ENCODE results near the gene TMEM233.

The TMEM233 gene

DNA sequence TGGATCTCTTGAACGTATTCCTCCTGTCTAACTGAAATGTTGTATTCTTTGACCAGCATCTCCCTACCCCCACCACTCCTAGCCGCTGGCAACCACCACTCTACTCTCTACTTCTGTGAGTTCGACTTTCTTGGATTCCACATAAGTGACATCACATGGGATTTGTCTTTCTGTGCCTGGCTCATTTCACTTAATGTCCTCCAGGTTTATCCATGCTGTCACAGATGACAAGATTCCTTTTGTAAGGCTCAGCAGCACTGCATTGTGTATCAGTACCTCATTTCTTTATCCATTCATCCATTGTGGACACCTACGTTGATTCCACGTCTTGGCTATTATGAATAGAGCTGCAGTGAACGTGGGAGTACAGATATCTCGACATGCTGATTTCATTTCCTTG, 84.9 kb downstream of the TMEM233 start:
- peak overlapping the region; percentile 93 for H3K27ac Mint-ChIP-seq
- peaks cover 65% of the 10 kb centered on the region for H3K36me3 Mint-ChIP-seq

DNA sequence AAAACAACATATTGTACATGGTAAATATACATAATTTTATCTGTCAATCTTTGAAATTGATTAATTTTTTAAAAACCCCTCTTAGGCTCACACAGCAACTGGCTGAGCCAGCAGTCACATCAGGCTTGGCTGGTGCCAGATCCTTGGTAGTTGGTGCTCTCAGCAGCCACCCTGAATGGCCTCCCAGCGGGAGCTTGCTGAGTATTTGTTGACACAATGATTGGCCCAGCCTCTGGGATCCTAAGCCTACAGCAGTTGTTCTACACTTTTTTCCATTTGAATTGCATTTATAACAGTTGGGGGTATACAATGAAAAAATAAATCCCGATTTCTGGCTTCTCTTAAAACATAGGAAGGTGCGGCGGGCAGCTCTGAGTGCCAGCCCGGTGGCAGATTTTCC, 85.5 kb downstream of the TMEM233 start:
- Mint-ChIP-seq H3K27ac (peak overlapping the region; percentile 93), H3K9me3 (no peaks in the 10 kb centered on the region), H3K27me3 (no peaks in the 10 kb centered on the region), H3K36me3 (peaks cover 64% of the 10 kb centered on the region), H3K4me3 (no peak overlapping the region), H3K4me1 (peaks cover 50% of the 10 kb centered on the region)
- no peak for ATAC-seq

More for the DNA sequence above, 84.9 kb downstream of the TMEM233 start:
- peaks cover 51% of the 10 kb centered on the region for H3K4me1 Mint-ChIP-seq
- H3K4me3 Mint-ChIP-seq = no peak overlapping the region
- no peak for ATAC-seq
- H3K9me3 Mint-ChIP-seq = no peaks in the 10 kb centered on the region
- H3K27me3 Mint-ChIP-seq = no peaks in the 10 kb centered on the region

DNA sequence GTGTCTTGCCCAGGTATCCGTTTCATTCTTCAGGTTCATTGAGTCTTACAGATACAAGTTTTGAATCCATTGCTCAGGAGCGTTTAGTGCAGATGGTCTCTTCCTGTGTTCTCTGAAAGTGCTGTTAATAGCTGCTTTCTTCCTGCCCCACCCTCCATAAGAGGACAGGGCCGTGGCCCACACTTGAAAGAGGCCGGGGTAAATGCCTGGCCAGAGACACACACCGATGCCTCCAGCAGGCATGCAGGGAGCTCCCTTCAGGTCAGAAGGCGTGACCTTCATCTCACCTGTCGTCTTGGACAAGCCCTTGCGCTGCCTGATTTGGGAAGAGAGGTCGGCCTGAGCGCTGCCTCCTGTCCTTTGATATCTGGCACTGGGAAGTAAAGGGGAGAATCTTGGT, 85.9 kb downstream of the TMEM233 start:
- Mint-ChIP-seq H3K27me3 (no peaks in the 10 kb centered on the region), H3K4me3 (no peak overlapping the region), H3K9me3 (no peaks in the 10 kb centered on the region), H3K27ac (peak overlapping the region; percentile 93), H3K36me3 (peaks cover 61% of the 10 kb centered on the region), H3K4me1 (peaks cover 48% of the 10 kb centered on the region)
- no peak for ATAC-seq

DNA sequence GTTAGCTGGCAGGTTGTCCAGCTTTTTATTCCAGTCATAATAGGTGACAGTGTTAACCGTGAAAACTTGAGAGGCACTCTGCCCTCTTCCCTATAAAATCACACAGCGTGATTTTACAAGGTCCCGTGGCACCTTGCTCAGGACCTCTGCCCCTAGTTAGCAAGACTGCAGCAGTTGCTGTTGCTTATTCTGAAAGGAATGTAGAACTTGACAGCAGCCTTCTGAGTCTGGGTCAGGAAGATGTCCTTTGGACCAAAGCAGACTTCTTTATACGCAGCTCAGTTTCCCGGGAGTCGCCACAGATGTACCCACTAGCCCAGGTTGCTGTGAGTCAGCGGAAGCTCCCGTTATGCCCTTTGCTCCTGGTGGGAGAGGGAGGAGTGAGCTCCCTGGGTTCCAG, 87.5 kb downstream of the TMEM233 start:
- Mint-ChIP-seq H3K4me1 (peaks cover 46% of the 10 kb centered on the region), H3K4me3 (no peak overlapping the region), H3K9me3 (no peaks in the 10 kb centered on the region), H3K36me3 (peaks cover 47% of the 10 kb centered on the region), H3K27ac (peak overlapping the region; percentile 93), H3K27me3 (no peaks in the 10 kb centered on the region)
- ATAC-seq = no peak

DNA sequence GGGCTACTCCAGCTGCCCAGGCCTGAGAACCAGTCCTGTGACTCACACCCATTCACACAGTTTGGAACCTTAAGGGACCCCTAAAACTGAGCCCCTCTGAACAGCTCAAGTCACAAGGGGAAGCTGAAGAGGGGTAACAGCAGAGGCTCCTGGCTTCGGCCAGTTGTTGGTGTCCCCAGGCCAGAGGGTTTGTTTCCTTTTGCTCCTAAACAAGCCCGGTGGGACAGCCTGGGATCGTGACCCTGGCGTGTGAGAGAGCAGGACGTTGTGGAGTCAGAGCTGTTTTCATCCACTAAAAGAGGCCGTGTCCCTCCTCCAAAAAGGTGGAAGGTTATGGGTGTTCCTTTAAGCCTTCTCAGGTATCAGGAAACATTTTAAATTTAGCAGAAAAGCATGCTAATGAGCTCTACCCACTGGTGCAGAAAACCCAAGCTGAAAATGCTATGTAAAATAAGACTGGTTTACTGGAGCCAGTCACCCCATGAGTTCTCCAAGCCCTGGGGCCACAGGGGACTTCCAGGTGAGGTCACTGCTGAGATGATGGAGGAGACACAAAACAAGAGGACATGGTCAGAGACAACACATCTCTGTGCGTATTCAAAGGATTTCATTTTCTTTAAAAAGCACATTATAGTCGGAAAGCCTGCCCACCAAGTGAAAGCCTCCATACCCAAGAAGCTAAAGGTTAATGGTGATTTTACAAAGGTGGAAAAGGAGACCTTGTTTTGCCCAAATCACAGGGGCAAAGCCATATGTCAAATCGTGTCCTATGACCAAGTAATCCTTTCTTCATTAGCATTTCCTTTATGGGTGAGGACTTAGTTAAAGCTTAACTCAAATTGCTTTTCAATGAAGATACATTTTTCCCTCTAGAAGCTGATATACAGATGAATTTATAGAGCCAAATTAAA, 88.4 kb downstream of the TMEM233 start:
- H3K9me3 Mint-ChIP-seq = peaks cover 3% of the 10 kb centered on the region
- H3K27me3 Mint-ChIP-seq = no peaks in the 10 kb centered on the region
- H3K4me1 Mint-ChIP-seq = peaks cover 49% of the 10 kb centered on the region
- peak overlapping the region; percentile 93 for H3K27ac Mint-ChIP-seq
- ATAC-seq = peak; percentile 89
- H3K36me3 Mint-ChIP-seq = peaks cover 46% of the 10 kb centered on the region
- peak overlapping the region; percentile 73 for H3K4me3 Mint-ChIP-seq

DNA sequence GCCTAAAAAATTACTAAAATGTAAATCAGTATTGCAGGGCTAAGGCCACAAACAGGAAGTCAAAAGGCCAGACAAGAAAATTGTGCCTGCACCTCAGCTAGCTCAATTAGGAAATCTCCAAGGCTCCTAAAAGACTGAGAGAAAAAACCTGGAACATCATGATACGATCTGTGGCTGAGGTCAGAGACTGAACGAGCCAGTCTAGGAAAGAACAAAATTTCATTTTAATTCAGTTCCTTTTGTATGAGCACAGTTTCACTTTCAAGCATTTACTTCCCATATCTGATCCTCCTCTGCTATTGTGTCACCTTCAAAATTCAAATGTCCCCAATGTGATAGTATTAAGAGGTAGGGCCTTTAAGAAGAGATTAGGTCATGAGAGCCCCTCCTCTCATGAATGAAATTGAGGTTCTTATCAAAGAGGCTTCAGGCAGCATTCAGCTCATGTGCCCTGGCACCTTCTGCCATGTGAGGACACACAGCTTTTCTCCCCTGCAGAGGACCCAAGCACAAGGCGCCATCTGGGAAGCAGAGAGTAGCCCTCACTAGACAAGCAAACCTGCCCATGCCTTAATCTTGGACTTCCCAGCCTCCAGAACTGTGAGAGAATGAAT, 89.2 kb downstream of the TMEM233 start:
- peaks cover 3% of the 10 kb centered on the region for H3K9me3 Mint-ChIP-seq
- H3K4me3 Mint-ChIP-seq = peak overlapping the region; percentile 73
- ATAC-seq = peak; percentile 83
- H3K4me1 Mint-ChIP-seq = peaks cover 55% of the 10 kb centered on the region
- peaks cover 49% of the 10 kb centered on the region for H3K36me3 Mint-ChIP-seq
- H3K27me3 Mint-ChIP-seq = no peaks in the 10 kb centered on the region
- H3K27ac Mint-ChIP-seq = peak overlapping the region; percentile 93

DNA sequence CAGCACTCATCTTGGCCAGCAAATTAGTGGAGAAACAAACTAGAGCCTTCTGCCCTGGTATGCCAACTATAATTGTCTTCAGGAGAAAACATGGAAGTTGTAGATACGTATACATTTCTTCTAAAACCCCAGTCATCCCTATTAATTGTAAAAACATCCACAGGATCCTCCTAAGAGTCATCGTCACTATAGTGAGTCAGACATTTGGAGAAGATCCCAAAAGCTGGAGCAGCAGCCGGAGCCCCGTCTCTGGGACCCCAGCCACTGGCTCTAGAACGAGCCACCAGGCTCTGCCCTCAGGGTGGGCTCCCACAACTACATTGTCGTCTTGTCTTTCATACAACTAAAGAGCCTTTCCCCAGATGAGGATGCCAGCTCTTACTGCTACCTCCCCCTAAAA, 89.8 kb downstream of the TMEM233 start:
- Mint-ChIP-seq H3K36me3 (peaks cover 46% of the 10 kb centered on the region), H3K4me3 (no peak overlapping the region), H3K27me3 (no peaks in the 10 kb centered on the region), H3K27ac (peak overlapping the region; percentile 93), H3K9me3 (peaks cover 3% of the 10 kb centered on the region), H3K4me1 (peaks cover 59% of the 10 kb centered on the region)
- no peak for ATAC-seq

DNA sequence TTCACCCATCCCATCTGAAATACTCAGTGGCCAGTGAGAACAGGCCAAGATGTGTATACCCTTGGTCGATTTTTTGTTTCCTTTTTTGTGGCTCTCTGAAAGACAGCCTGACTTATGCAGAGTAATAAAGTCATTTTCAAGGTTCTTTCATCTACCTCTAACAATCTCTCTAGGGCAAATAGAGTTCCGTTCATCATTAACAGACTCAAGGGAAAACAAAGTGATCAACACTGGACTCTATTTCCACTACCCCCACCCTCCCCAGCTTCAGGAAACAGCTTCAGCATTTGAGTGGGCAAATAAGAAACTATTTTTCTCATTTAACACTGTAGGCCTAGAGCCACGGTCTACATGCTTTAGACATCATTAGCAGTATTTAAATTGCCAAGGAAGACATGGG, 90.2 kb downstream of the TMEM233 start:
- ATAC-seq = no peak
- peaks cover 59% of the 10 kb centered on the region for H3K4me1 Mint-ChIP-seq
- H3K27me3 Mint-ChIP-seq = no peaks in the 10 kb centered on the region
- peak overlapping the region; percentile 93 for H3K27ac Mint-ChIP-seq
- peaks cover 3% of the 10 kb centered on the region for H3K9me3 Mint-ChIP-seq
- H3K4me3 Mint-ChIP-seq = no peak overlapping the region
- H3K36me3 Mint-ChIP-seq = peaks cover 42% of the 10 kb centered on the region

DNA sequence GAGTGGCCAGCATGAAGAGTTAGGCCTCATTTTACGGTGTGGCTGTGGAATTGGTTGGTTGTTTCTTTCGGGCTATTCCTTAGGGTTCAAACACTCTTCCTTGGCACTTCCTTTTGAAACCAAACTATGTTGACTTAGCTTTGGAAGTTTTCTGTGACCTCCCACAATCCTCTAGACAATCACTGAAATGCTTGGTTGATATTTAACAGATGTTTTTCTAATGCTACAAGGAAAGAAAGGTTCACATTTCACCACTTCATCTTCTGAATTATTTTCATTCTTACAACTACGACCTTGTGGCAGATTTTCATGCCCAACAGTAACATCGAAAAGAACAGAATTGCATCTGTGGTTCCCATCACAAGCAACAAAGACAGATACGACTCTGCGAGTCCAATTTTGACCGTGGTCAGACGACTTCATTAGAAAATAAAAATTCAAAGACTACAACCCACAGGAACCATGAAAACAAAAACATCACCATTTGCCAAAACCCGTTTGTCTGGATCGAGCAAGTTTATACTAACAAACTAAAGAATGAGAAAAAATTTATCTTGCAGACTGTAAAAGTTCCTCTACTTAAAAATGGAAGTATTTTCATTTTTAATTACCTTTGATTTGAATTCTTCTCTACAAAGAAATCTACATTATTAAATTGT, 91.3 kb downstream of the TMEM233 start:
- Mint-ChIP-seq H3K36me3 (peaks cover 31% of the 10 kb centered on the region), H3K4me1 (peaks cover 54% of the 10 kb centered on the region)

DNA sequence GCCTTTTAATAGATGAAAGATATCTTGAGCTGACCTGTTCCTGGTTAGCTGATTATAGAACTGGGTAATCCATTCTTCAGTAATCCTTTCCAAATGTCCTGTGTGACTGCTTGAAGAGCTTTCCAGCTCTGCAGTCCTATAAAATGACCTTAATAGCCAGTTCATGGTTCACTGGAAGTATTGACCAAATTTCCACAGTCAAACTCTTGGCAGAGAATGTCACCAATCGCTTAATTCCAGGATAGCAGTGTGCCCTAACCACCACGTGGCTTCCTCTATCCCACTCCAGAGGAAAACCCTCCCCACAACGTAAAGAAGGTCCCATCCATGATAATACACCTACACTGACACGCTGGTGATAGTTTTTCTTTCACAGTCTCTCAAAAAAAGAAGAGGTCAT, 91.8 kb downstream of the TMEM233 start:
- Mint-ChIP-seq H3K9me3 (peaks cover 3% of the 10 kb centered on the region), H3K36me3 (peaks cover 26% of the 10 kb centered on the region), H3K27me3 (no peaks in the 10 kb centered on the region), H3K4me1 (peaks cover 54% of the 10 kb centered on the region), H3K4me3 (no peak overlapping the region), H3K27ac (no peak overlapping the region)
- ATAC-seq = no peak

More for the DNA sequence above, 91.3 kb downstream of the TMEM233 start:
- Mint-ChIP-seq H3K27ac (no peak overlapping the region), H3K27me3 (no peaks in the 10 kb centered on the region), H3K4me3 (no peak overlapping the region), H3K9me3 (peaks cover 3% of the 10 kb centered on the region)
- ATAC-seq = no peak

DNA sequence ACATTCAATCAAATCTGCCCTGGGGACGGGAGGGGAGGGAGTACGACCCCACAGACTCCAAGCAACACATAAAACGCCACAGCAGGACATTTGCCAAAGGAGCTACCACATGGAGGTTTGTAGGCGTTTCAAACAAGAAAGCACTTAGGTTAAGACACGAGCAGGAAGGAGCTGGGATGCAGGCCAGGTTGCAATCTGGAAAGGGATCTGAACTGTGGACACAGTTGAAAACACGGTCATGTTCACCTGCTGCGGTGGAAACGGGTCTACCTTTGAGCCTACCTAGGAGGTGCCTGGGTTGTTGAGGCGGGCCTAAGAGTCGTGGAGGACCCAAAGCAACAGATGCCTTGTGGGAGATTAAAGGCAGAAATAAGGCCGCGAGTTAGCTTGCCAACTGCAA, 92.8 kb downstream of the TMEM233 start:
- Mint-ChIP-seq H3K36me3 (peaks cover 20% of the 10 kb centered on the region), H3K9me3 (peaks cover 3% of the 10 kb centered on the region), H3K27me3 (no peaks in the 10 kb centered on the region), H3K4me3 (no peak overlapping the region), H3K4me1 (peaks cover 53% of the 10 kb centered on the region), H3K27ac (no peak overlapping the region)
- ATAC-seq = no peak

DNA sequence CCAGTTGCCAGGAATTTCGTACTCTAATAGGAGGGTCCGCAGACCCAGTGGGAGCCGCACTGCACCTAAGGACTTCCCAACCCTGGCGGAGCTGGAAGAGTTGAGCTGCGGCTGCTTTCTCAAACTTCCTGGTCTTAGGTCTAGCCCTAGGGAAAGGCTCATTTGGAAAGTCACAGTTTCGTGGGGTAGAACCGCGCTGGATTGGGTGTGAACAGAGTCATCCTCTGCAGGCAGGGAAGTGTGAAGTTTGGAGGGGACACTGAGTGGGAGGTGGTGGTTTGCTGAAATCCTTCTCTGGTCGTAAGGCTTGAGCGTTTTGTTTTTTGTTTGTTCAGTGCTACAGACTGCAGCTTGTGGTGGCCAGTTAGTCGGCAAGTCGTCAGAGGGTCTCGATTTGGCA, 93.2 kb downstream of the TMEM233 start:
- H3K9me3 Mint-ChIP-seq = peaks cover 3% of the 10 kb centered on the region
- no peaks in the 10 kb centered on the region for H3K27me3 Mint-ChIP-seq
- peaks cover 20% of the 10 kb centered on the region for H3K36me3 Mint-ChIP-seq
- no peak overlapping the region for H3K27ac Mint-ChIP-seq
- no peak for ATAC-seq
- H3K4me3 Mint-ChIP-seq = no peak overlapping the region
- peaks cover 49% of the 10 kb centered on the region for H3K4me1 Mint-ChIP-seq

DNA sequence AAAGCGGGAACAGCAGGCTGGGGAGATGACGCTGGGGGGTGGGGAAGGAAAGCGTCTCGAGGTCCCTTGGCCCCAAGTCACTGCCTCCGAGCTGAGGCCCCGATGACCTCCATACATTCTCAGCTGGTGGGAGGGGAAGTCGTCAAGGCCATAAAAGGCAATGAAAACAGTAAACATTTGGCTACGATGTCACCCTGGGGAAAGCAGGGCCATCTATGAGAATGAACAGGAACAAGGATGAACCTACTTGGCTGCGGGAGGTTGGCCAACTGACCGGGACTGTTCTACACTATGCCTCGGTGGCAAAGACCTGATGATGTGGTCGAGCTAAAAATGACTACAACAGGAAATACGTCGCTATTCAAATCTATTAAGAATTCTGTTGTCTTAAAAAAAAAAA, 93.8 kb downstream of the TMEM233 start:
- Mint-ChIP-seq H3K36me3 (peaks cover 20% of the 10 kb centered on the region), H3K9me3 (peaks cover 3% of the 10 kb centered on the region), H3K27ac (peak overlapping the region; percentile 64), H3K4me1 (peaks cover 42% of the 10 kb centered on the region), H3K27me3 (no peaks in the 10 kb centered on the region), H3K4me3 (peak overlapping the region; percentile 51)
- ATAC-seq = no peak

DNA sequence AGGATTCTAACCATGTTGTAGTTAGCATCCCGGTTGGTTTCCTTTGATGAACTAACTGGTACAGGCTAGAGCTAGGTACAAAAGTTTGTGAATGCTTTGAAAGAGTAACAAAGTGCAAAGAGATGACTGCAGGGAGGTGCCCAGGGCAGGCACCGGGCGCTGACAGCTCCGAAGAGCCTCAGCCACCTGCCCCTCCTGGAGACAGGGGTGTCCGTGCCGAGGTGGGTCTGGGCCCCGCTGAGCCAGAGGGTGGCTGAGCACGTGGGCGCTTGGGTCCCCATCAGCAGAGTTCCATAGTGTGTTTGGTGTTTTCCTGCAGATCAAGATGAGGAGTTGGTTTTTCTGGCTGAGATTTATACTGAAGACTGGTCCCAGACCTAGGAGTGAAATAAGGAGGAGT, 94.3 kb downstream of the TMEM233 start:
- Mint-ChIP-seq H3K27ac (peak overlapping the region; percentile 64), H3K4me3 (no peak overlapping the region), H3K4me1 (peaks cover 38% of the 10 kb centered on the region), H3K27me3 (no peaks in the 10 kb centered on the region), H3K36me3 (peaks cover 20% of the 10 kb centered on the region), H3K9me3 (peaks cover 3% of the 10 kb centered on the region)
- no peak for ATAC-seq

DNA sequence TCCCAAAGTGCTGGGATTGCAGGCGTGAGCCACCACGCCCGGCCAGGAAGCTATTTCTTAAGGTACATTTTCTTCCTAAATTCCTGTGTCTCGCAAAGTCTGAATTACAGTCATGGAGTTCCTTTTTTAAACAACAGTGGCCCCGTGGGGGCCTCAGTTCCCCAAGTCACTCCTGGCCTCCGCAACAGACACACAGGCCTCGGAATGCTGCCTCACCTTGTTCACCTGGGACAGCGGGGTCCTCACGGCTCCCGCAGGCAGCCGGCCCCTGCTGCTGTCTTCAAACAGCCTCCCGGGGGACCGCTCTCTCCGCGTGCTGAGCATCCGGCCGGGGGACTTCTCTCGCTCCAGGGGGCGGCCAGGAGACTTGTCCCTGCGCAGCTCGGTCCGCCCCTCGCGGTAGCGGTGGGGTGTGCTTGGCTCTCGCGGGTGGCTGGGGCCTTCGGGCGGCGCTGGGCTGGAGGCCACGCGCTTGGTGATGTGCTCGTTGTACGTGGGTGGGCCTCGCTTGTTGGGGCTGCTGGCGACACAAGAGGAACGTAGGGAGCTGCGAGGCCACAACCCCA, 96.4 kb downstream of the TMEM233 start:
- Mint-ChIP-seq H3K36me3 (peaks cover 14% of the 10 kb centered on the region), H3K4me3 (no peak overlapping the region), H3K27ac (no peak overlapping the region)

More for the DNA sequence above, 96.4 kb downstream of the TMEM233 start:
- no peak for ATAC-seq
- peaks cover 3% of the 10 kb centered on the region for H3K9me3 Mint-ChIP-seq
- peaks cover 27% of the 10 kb centered on the region for H3K4me1 Mint-ChIP-seq
- H3K27me3 Mint-ChIP-seq = no peaks in the 10 kb centered on the region
